C4-2B (cell line): ENCODE measurements around the gene TMEM139.

Source experiments
- H3K27ac ChIP-seq: fragments of 450-650 bp; 2 replicates; pipeline ENCODE4 v1.5.1; 2017
- ZFX ChIP-seq: fragments of 450-650 bp; IDR thresholded peaks from 2 replicates; pipeline ENCODE4 v1.6.1; 2017
- TF ChIP-seq, protein P1 (sequence below): fragments of 450-650 bp; conservative IDR thresholded peaks from 2 replicates; pipeline ENCODE4 v1.5.1; 2017; ENCODE audit warnings: mild to moderate bottlenecking

Gene TMEM139

DNA sequence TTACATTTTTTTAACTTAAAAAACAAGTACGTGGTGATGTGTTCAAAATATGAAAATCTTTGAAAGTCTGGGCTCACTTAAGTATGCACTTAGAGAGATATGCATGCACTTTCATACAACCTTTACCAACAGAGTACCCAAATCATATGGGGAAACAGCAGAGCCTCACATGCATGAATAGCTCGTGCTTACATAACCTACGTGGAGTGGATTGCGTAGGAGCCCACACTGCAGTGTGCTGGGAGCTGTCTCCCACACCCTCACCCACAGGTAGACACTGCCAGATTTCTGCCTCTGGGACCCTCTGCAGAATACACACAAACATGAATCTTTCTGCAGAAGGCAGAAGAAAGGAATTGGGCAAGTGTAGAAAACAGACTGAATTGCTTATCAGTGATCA is 31.7 kb downstream of the TMEM139 start:
- TF ChIP-seq ZFX = no peak
- TF ChIP-seq, protein P1, sequence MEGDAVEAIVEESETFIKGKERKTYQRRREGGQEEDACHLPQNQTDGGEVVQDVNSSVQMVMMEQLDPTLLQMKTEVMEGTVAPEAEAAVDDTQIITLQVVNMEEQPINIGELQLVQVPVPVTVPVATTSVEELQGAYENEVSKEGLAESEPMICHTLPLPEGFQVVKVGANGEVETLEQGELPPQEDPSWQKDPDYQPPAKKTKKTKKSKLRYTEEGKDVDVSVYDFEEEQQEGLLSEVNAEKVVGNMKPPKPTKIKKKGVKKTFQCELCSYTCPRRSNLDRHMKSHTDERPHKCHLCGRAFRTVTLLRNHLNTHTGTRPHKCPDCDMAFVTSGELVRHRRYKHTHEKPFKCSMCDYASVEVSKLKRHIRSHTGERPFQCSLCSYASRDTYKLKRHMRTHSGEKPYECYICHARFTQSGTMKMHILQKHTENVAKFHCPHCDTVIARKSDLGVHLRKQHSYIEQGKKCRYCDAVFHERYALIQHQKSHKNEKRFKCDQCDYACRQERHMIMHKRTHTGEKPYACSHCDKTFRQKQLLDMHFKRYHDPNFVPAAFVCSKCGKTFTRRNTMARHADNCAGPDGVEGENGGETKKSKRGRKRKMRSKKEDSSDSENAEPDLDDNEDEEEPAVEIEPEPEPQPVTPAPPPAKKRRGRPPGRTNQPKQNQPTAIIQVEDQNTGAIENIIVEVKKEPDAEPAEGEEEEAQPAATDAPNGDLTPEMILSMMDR = no peak
- no peak overlapping the region for H3K27ac ChIP-seq

GRCh38 chr7:143318661-143319060 is 33.9 kb downstream of the TMEM139 start:
- H3K27ac ChIP-seq = no peak overlapping the region
- TF ChIP-seq, protein P1 = no peak

GRCh38 chr7:143320620-143321019 is 35.9 kb downstream of the TMEM139 start:
- TF ChIP-seq, protein P1 = no peak
- no peak for TF ChIP-seq ZFX

GRCh38 chr7:143321242-143321641 is 36.5 kb downstream of the TMEM139 start:
- TF ChIP-seq ZFX = no peak
- TF ChIP-seq, protein P1 = no peak
- H3K27ac ChIP-seq = peak overlapping the region; percentile 2; the same call in 1 of the 2 replicates

More at GRCh38 chr7:143320620-143321019, 35.9 kb downstream of the TMEM139 start:
- H3K27ac ChIP-seq = peak overlapping the region; percentile 2; the same call in 1 of the 2 replicates

- TF ChIP-seq, protein P1 = no peak; the same call in 1 of the 2 replicates
- no peak for TF ChIP-seq ZFX
- peak overlapping the region; percentile 2; the same call in 1 of the 2 replicates for H3K27ac ChIP-seq
These were observed 37.0 kb downstream of the TMEM139 start for GRCh38 chr7:143321734-143322133.

DNA sequence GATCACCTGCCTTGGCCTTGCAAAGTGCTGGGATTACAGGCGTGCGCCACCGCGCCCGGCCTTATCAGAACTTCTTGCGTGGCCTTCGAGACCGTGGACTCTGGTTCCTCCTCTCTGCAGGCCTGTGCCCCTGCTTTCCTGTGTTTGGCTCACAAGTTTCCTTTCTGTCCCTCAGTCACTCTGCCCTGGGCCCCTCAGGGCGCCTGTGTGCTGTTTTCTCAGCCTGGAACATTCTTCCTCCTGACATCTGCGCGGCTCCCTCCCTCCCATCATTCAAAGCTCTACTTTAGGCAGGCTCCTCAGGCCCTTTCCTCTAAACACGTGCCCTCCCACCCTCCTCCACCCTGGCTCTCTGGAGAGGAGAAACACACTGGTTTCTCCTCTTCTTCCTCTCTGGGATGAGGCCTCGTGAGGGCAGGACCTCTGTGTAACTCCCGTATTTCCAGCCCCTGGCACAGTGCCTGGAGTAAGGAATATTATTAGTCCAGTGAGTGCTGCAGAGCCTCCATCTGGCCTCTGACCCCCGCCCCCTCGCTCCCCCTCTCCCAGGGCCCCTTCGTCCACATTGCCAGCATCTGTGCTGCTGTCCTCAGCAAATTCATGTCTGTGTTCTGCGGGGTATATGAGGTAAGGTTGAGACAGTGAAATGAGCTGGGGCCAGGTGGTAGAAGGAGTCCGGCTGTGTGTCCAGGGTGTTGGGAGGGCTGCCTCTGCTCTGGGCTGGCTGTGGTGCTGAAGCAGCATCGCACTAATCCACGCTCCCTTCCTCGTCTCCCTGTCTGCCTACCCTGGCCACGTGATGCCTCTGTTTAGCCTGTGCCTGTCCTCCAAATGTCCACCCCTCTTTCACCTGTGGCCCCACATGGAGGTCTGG is 38.2 kb downstream of the TMEM139 start:
- no peak for TF ChIP-seq ZFX
- TF ChIP-seq, protein P1 = no peak
- H3K27ac ChIP-seq = peak overlapping the region; percentile 2; the same call in 1 of the 2 replicates

DNA sequence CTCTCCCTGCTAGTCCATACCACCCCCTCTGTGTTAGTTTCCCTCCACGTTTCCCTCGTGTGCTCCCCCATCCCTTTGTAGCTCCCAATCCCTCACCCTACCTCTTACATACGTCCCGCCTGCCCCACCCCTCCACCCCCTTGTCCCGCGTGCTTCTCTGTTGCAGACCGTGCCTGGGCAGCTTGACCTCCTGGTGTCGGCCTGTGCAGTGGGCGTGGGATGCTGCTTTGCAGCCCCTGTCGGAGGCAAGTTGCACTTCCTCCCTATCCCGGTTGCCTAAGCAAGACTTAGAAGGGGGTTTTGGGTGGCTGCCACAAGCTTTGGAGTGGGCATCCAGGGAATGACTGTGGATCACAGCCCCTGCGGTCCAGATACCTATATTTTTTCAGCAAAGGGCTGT is 38.9 kb downstream of the TMEM139 start:
- TF ChIP-seq, protein P1 = no peak
- no peak for TF ChIP-seq ZFX
- peak overlapping the region; percentile 2; the same call in 1 of the 2 replicates for H3K27ac ChIP-seq
